ENCODE measurements around the gene FSTL5. TPM values are rescaled to one million over a fixed set of nuclear protein-coding genes. Genes with fewer than 3 reads are reported as not detected.

The FSTL5 gene
- total RNA-seq, 4 donors from 2014 or later: not detected

DNA sequence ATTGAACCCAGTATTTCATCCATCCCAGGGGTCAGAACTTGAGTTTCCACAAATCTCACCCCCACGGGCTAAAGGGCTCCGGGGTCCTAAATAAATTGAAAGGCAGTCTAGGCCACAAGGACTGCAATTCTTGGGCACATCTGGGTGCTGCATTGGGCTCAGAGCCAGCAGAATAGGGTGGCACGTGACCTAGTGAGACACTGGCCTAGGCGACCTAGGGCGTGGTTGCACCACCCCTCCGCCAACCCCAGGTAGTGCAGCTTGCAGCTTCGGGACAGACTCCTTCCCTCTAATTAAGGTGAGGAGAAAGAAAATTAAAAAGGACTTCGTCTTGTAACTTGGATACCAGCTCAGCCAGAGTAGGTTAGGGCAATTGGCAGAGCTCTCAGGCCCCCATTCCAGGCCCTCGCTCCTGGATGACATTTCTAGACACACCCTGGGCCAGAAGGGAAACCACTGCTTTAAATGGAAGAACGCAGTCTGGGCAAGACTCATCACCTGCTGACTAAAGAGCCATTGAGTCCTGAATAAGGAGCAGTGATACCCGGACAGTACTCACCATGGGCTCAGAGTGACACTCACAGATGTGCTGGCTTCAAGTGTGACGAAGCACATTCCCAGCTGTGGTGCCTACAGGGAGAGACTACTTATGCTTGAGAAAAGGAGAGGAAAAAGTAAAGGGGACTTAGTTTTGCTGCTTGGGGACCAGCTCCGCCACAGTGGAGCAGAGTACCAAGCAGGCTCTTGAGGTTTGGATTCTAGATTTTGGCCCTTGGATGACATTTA is 735.4 kb downstream of the FSTL5 start:
- no peak for DNase-seq
- H3K4me1 ChIP-seq: no peaks in the 10 kb centered on the region
- H3K9me3 ChIP-seq: peaks cover 0 to 18% (median 0%) of the 10 kb centered on the region in 3 donors
- TF ChIP-seq CTCF (IDR thresholded peaks at IDR 0.05) (no peak), POLR2A (IDR thresholded peaks at IDR 0.05) (no peak)
- H3K36me3 ChIP-seq: no peaks in the 10 kb centered on the region
- no peak overlapping the region for H3K27ac ChIP-seq
- H3K27me3 ChIP-seq: no peaks in the 10 kb centered on the region
- 60 to 82% methylated on average over 11 to 13 of the region's 13 CpGs for WGBS, 2 donors
- intact Hi-C loops (cut with DNase I): no loop called here
- no peak overlapping the region for H3K4me3 ChIP-seq

DNA sequence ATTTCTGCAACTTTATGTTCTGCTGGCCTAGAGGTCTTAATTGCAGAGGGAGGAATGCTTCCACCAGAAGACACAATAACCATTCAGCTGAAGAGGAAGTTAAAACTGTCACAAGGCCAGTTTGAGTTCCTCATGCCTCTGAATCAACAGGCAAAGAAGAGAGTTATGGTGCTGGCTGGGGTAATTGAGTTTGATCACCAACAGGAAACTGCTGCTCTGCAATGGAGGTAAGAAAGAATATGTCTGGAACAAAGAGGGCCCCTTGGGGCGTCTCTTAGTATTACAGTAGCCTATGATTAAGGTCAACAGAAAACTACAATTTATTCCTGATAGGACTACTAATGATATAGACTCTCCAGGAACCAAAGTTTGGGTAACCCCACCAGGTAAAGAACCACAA is 744.0 kb downstream of the FSTL5 start:
- Histone ChIP-seq H3K9me3 (no peaks in the 10 kb centered on the region), H3K27me3 (no peaks in the 10 kb centered on the region), H3K4me1 (no peaks in the 10 kb centered on the region), H3K36me3 (no peaks in the 10 kb centered on the region), H3K27ac (no peak overlapping the region), H3K4me3 (no peak overlapping the region)
- TF ChIP-seq POLR2A (IDR thresholded peaks at IDR 0.05) (no peak), CTCF (IDR thresholded peaks at IDR 0.05) (no peak)
- DNase-seq: no peak
- WGBS, 2 donors: 33 to 35% methylated on average over 1 of the region's 1 CpG
- intact Hi-C loops (cut with DNase I): no loop called here

DNA sequence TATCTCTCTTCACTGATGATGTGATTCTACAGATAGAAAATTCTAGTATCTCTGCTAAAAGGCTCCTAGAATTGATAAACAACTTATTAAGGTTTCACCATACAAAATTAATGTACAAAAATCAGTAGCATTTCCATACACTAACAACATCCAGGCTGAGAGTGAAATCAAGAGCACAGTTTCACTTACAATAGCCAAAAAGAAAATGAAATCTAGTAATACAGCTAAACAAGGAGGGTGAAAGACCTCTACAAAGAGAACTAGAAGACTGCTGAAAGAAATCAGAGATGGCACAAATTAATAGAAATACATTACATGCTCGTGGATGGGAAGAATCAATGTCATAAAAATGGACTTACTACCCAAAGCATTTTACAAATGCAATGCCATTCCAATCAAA is 751.9 kb downstream of the FSTL5 start:
- Histone ChIP-seq H3K36me3 (no peaks in the 10 kb centered on the region), H3K27me3 (no peaks in the 10 kb centered on the region), H3K27ac (no peak overlapping the region), H3K4me1 (no peaks in the 10 kb centered on the region), H3K9me3 (peaks cover 0 to 10% (median 8%) of the 10 kb centered on the region in 3 donors), H3K4me3 (no peak overlapping the region)
- no peak for DNase-seq
- TF ChIP-seq POLR2A (IDR thresholded peaks at IDR 0.05) (no peak), CTCF (IDR thresholded peaks at IDR 0.05) (no peak)
- 36 to 40% methylated on average over 1 of the region's 1 CpG for WGBS, 2 donors
- intact Hi-C loops (cut with DNase I): no loop called here

DNA sequence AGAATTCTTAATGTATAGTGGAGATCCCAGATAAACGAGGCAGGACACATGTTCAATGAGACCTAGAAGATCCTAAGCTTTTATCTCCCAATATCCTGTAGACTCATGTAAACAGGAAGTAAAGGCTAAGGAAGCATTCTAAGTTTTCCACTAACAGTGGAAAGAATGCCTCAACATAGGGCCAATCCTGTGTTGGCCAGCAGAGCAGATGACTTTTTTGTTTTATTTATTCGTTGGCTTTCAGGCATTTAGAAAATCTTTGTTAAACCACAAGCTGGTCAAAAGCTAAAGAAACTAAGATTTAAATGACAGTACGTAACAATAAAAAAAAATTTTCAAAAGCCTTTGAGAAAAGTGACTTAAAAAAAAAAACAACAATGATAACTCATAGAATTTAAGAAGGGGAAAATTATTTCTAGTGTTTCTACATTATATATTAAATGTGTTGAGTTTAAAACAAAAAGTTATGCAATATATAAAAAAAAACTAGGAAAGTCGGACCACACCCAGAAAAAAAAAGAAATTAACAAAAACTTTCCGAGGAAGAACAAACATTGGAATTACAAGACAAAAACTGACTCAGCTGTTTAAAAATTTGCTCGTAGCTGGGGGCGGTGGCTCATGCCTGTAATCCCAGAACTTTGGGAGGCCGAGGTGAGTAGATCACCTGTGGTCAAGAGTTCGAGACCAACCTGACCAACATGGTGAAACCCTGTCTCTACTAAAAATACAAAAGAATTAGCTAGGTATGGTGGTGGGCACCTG is 759.3 kb downstream of the FSTL5 start:
- WGBS, 2 donors: 62% methylated on average over 9 of the region's 9 CpGs
- TF ChIP-seq CTCF (IDR thresholded peaks at IDR 0.05): no peak
- no peak for TF ChIP-seq POLR2A (IDR thresholded peaks at IDR 0.05)

GRCh38 chr4:161403781-161404180 is 760.0 kb downstream of the FSTL5 start:
- Histone ChIP-seq H3K4me1 (no peaks in the 10 kb centered on the region), H3K27me3 (no peaks in the 10 kb centered on the region), H3K36me3 (no peaks in the 10 kb centered on the region), H3K27ac (no peak overlapping the region), H3K9me3 (peaks cover 0 to 16% (median 8%) of the 10 kb centered on the region in 3 donors), H3K4me3 (no peak overlapping the region)
- WGBS, 2 donors: 65 to 71% methylated on average over 3 of the region's 3 CpGs
- TF ChIP-seq POLR2A (IDR thresholded peaks at IDR 0.05) (no peak), CTCF (IDR thresholded peaks at IDR 0.05) (no peak)
- intact Hi-C loops (cut with DNase I): no loop called here
- no peak for DNase-seq

More for the DNA sequence above, 759.3 kb downstream of the FSTL5 start:
- H3K4me1 ChIP-seq: no peaks in the 10 kb centered on the region
- DNase-seq: no peak
- H3K4me3 ChIP-seq: no peak overlapping the region
- H3K27me3 ChIP-seq: no peaks in the 10 kb centered on the region
- no peak overlapping the region for H3K27ac ChIP-seq
- intact Hi-C loops (cut with DNase I): no loop called here
- peaks cover 0 to 16% (median 8%) of the 10 kb centered on the region in 3 donors for H3K9me3 ChIP-seq
- H3K36me3 ChIP-seq: no peaks in the 10 kb centered on the region

All from esophagus squamous epithelium (tissue), 5 donors.